Ascending aorta (tissue), 2 donors: ENCODE results near the gene RGS1. TPM values are rescaled to one million over a fixed set of nuclear protein-coding genes. Genes with fewer than 3 reads are reported as not detected.
A peak's percentile ranks its signal among the peaks of the same experiment; 100 is the strongest.

Experiments
- DNase-seq, 2 donors: peaks; one replicate each; pipeline ENCODE4 v3.0.0-alpha.2; 2019; ENCODE audit warnings: low spot score in 2 of 2
- H3K27ac ChIP-seq, 2 donors: fragments of 200-600 bp; sonication (generic); one replicate each; pipeline ENCODE4 v1.5.1; 2016 to 2017; ENCODE audit warnings: mild to moderate bottlenecking in 1 of 2
- H3K27me3 ChIP-seq: fragments of 200-600 bp; sonication (generic); one replicate; pipeline ENCODE4 v1.5.1; 2017
- H3K36me3 ChIP-seq, 2 donors: fragments of 200-600 bp; sonication (generic); one replicate each; pipeline ENCODE4 v1.5.1; 2016
- H3K4me1 ChIP-seq, 2 donors: fragments of 200-600 bp; sonication (generic); one replicate each; pipeline ENCODE4 v1.5.1; 2016 to 2017; ENCODE audit warnings: mild to moderate bottlenecking in 1 of 2
- H3K4me3 ChIP-seq, 2 donors: fragments of 200-600 bp; sonication (generic); one replicate each; pipeline ENCODE4 v1.5.1; 2016 to 2017; ENCODE audit warnings: mild to moderate bottlenecking in 1 of 2
- H3K9me3 ChIP-seq, 2 donors: fragments of 200-600 bp; sonication (generic); one replicate each; pipeline ENCODE4 v1.5.1; 2016
- intact Hi-C: fragments of 100-400 bp; cut with DNase I; formaldehyde crosslinking; loops from one replicate; pipeline ENCODE4 v1.15.1; 2023
- total RNA-seq: library from RNA; depleted of rRNA; stranded (reverse); fragments of >200 nt; gene quantifications from one replicate; pipeline ENCODE4 v1.1.0, GENCODE V29; 2016
- TF ChIP-seq, protein P1 (sequence below), 3 experiments: fragments of 200-600 bp in 2 of 3; fragments of 450-650 bp in 1 of 3; sonication (generic) in 2 of 3; IDR thresholded peaks; one replicate each; pipeline ENCODE4 v1.5.1; 2016 to 2019; ENCODE audit warnings: antibody characterized with exemption in 3 of 3, mild to moderate bottlenecking in 1 of 3, moderate library complexity in 1 of 3

The RGS1 gene
- total RNA-seq, 1 donor from 2014 or later: 13.0 TPM

DNA sequence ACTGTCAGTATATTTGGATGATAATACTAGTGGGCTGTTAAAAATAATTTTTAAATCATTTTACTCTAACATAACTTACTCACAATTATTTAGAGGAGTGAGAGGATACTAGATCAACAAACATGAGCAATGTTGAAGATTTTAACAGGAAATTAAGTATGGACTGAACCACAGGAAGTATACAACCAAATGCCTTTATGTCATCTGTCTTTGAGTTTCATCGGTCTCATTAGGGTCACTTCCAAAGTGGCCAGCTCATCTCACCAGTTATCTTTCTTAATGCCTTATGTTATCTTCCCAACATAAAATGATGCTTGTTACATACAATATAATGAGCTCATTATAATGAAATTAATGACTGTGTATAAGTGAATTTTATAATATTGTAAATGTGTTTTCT lies 1.5 kb upstream of the RGS1 start:
- Histone ChIP-seq H3K27ac (no peak overlapping the region), H3K4me3 (no peak overlapping the region), H3K27me3 (no peaks in the 10 kb centered on the region), H3K4me1 (no peaks in the 10 kb centered on the region), H3K9me3 (peaks cover 0 to 8% of the 10 kb centered on the region in 2 donors), H3K36me3 (no peaks in the 10 kb centered on the region)
- DNase-seq: no peak
- intact Hi-C loops: no loop called here
- TF ChIP-seq, protein P1, sequence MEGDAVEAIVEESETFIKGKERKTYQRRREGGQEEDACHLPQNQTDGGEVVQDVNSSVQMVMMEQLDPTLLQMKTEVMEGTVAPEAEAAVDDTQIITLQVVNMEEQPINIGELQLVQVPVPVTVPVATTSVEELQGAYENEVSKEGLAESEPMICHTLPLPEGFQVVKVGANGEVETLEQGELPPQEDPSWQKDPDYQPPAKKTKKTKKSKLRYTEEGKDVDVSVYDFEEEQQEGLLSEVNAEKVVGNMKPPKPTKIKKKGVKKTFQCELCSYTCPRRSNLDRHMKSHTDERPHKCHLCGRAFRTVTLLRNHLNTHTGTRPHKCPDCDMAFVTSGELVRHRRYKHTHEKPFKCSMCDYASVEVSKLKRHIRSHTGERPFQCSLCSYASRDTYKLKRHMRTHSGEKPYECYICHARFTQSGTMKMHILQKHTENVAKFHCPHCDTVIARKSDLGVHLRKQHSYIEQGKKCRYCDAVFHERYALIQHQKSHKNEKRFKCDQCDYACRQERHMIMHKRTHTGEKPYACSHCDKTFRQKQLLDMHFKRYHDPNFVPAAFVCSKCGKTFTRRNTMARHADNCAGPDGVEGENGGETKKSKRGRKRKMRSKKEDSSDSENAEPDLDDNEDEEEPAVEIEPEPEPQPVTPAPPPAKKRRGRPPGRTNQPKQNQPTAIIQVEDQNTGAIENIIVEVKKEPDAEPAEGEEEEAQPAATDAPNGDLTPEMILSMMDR (IDR thresholded peaks at IDR 0.05): no peak

DNA sequence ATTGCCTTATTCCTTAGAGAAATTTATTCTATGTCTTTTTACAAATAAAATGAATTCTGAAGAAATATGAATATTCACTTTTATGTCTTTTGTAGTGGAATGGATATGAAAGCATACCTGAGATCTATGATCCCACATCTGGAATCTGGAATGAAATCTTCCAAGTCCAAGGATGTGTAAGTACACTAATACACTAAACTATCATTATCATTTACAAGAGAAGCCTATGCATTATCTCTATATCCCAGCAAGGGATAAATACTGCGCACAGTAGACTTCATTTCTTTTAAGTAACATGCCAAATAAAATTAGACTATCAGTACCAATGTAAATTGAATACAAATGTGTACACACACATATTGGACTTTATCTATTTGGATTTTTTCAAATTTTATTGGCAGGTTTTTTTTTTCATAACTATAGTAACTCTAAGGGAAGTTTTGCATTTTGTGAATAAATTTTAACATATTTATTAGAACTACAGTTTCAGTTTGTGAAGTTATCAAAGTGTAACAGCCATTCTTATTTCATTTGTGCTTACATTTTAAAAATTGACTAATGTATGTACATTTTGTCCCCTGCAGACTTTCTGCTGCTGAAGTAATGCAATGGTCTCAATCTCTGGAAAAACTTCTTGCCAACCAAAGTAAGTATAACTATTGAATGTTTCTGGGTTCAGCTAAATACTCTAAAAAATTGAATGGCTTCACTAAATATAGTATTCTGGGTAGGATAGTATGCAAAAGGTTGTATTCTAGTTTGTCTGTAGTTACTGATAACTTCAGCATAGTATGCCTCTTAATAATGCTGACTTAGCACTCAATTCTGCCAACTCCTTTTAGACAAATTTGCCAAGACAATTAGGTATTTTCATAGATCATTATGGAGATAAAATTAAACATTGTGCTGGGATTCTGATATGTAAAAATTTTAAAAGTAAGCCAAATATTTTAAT lies 894 bp downstream of the RGS1 start:
- no peak for DNase-seq
- no peaks in the 10 kb centered on the region for H3K36me3 ChIP-seq
- no peaks in the 10 kb centered on the region for H3K9me3 ChIP-seq
- intact Hi-C loops: no loop called here
- no peaks in the 10 kb centered on the region for H3K27me3 ChIP-seq
- TF ChIP-seq, protein P1 (IDR thresholded peaks at IDR 0.05): no peak
- peak overlapping the region in 1 of 2 donors; percentile 44 for H3K4me3 ChIP-seq
- H3K4me1 ChIP-seq: no peaks in the 10 kb centered on the region
- H3K27ac ChIP-seq: no peak overlapping the region

DNA sequence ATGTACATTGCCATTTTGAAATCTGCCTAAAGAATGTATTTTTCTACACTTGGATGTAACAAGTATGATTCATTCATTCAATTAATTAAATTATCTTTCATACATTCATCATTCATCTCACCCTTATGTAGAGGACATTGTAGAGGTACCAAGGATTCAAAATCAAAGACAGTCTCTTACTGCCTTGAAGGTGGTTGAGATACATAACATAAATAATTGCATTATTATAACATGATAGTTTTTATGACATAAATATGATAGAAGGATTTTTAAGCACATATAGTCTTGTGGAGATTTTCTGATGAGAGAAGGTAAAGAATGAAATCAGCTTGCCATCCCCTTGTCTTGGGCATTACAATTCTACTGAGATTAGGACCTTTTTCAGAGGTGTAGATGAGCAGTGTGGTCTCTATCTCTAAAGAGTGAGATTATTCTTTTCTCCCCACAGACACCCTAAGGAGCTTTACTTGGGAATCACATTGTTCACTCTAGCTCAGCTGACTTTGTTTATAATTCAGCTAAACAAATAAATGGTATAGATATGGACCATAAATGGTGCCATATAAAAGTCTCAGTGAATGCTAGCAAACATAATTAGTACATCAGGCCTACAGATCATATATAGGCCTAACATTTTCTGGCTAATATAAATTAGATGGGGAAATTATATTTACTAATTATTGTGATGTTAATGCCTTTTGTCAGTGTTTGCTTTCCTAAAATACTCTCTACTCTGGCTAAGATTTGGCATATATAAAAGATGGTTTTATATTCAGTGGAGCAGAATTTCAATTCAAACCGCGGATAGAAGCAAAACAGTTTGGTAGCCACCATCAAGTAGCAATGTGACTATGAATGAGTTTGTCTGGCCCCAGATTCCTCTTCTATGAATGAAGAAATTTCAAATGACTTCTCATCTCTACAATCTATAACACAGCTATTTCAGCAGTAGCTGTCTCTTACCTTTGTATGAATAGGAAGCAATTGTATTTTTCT lies 1.9 kb downstream of the RGS1 start:
- H3K4me1 ChIP-seq: no peaks in the 10 kb centered on the region
- H3K4me3 ChIP-seq: peak overlapping the region in 1 of 2 donors; percentile 44
- DNase-seq: no peak
- H3K27me3 ChIP-seq: no peaks in the 10 kb centered on the region
- no peaks in the 10 kb centered on the region for H3K9me3 ChIP-seq
- intact Hi-C loops: no loop called here
- H3K27ac ChIP-seq: no peak overlapping the region
- no peaks in the 10 kb centered on the region for H3K36me3 ChIP-seq
- TF ChIP-seq, protein P1 (IDR thresholded peaks at IDR 0.05): no peak

DNA sequence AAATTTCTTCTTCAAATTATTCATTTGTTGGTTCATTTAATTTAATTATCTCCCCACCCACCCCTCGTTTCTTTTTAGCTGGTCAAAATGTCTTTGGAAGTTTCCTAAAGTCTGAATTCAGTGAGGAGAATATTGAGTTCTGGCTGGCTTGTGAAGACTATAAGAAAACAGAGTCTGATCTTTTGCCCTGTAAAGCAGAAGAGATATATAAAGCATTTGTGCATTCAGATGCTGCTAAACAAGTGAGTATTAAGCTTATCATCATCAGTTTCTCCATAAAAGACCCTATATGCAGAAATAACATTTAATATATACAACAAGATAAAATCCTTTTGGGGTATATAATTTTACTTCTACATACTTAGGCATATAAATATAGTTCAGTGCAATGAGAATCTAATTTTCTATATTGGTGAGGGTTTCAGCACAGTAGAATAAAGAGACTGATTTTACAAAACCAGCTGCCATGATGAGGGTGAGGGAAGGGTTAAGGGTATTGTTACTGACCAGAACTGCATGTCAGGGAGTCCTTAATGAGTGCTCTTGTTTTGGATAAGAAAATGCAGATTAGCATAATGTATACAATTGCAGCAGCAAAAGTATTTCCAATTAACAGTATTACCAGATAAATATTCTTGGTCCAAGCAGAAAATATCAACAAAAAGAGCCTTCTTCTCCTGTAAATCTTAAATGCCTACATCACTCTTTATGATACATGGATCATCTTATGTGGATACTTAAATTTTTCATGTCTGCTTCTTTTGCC lies 2.8 kb downstream of the RGS1 start:
- H3K27ac ChIP-seq: no peak overlapping the region
- TF ChIP-seq, protein P1 (IDR thresholded peaks at IDR 0.05): no peak
- H3K27me3 ChIP-seq: no peaks in the 10 kb centered on the region
- H3K9me3 ChIP-seq: no peaks in the 10 kb centered on the region
- no peaks in the 10 kb centered on the region for H3K4me1 ChIP-seq
- peak overlapping the region in 1 of 2 donors; percentile 44 for H3K4me3 ChIP-seq
- no peaks in the 10 kb centered on the region for H3K36me3 ChIP-seq
- intact Hi-C loops: no loop called here
- DNase-seq: no peak
